Astrocyte of the cerebellum (primary cell): ENCODE data around the gene PTPN14.

Source experiments
- DNase-seq: peaks from one replicate; pipeline ENCODE4 v3.0.0-alpha.2; 2011; ENCODE audit warnings: low read depth
- H3K4me3 ChIP-seq: 2 replicates; pipeline ENCODE4 v1.5.1; 2011; ENCODE audit warnings: mild to moderate bottlenecking, low read depth, low read length, moderate library complexity
- in situ Hi-C: cut with HindIII; loops from 2 replicates; pipeline ENCODE4 v1.10.0; 2017; ENCODE audit warnings: low sequenced_read_pairs
- TF ChIP-seq, protein P1 (sequence below): IDR thresholded peaks from 2 replicates; pipeline ENCODE4 v1.5.1; 2012; ENCODE audit warnings: low read length, low read depth, moderate library complexity, mild to moderate bottlenecking; ENCODE audit errors: missing control alignments

PTPN14 gene

DNA sequence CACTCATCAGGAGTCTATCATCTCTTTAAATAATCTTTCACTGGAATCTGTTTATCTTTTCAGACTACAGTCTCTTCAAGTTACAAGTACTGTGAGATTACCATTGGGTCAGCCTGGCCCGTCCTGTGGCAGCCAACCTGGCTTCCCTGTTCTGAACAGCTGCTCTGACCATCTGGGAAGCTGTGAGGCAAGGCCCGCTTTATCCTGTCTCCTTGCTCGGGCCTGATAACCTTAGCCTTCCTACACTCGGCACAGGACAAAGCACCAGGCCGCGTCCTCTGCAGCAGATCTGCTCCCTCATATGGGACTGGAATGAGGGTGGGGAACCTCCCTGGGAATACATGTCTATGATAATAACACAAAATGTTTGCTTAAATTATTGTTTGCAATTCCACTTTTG is 113.3 kb downstream of the PTPN14 start:
- no peak overlapping the region for H3K4me3 ChIP-seq
- in situ Hi-C loops = loop anchor here (5.0 kb wide), 2 partner anchors 49 to 76 kb away; no protein-coding TSS in a partner anchor
- DNase-seq = no peak
- TF ChIP-seq, protein P1, sequence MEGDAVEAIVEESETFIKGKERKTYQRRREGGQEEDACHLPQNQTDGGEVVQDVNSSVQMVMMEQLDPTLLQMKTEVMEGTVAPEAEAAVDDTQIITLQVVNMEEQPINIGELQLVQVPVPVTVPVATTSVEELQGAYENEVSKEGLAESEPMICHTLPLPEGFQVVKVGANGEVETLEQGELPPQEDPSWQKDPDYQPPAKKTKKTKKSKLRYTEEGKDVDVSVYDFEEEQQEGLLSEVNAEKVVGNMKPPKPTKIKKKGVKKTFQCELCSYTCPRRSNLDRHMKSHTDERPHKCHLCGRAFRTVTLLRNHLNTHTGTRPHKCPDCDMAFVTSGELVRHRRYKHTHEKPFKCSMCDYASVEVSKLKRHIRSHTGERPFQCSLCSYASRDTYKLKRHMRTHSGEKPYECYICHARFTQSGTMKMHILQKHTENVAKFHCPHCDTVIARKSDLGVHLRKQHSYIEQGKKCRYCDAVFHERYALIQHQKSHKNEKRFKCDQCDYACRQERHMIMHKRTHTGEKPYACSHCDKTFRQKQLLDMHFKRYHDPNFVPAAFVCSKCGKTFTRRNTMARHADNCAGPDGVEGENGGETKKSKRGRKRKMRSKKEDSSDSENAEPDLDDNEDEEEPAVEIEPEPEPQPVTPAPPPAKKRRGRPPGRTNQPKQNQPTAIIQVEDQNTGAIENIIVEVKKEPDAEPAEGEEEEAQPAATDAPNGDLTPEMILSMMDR = no peak

DNA sequence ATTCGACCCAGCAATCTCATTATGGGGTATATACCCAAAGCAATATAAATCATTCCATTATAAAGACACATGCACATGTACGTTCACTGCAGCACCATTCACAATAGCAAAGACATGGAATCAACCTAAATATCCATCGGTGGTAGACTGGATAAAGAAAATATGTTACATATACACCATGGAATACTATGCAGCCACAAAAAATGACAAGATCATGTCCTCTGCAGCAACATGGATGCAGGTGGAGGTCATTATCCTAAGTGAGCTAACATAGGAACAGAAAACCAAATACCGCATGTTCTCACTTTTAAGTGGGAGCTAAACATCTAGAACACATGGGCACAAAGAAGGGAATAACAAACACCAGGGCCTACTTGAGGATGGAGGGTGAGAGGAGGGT is 115.5 kb downstream of the PTPN14 start:
- no peak overlapping the region for H3K4me3 ChIP-seq
- in situ Hi-C loops = loop anchor here (5.0 kb wide), 2 partner anchors 51 to 74 kb away; no protein-coding TSS in a partner anchor
- TF ChIP-seq, protein P1 = no peak
- DNase-seq = no peak

DNA sequence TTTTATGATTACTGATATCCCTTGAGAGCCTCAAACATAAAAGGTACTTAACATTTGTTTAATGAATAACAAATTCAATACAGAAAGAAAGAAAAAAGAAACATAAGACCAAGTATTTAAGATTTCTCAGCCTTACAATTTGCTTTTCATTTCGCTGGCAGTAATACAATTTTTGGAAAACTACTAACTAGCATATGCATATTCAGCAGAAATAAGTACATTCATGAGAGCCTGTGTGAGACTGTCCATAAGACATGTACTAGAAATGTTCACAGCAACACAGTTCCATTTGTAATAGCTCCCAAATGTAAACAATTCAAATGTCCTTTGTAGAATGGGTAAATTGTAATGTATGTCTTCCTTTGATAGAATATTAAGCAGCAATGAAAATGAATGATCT is 119.2 kb downstream of the PTPN14 start:
- no peak overlapping the region for H3K4me3 ChIP-seq
- no peak for DNase-seq
- in situ Hi-C loops = no loop called here
- TF ChIP-seq, protein P1 = no peak

DNA sequence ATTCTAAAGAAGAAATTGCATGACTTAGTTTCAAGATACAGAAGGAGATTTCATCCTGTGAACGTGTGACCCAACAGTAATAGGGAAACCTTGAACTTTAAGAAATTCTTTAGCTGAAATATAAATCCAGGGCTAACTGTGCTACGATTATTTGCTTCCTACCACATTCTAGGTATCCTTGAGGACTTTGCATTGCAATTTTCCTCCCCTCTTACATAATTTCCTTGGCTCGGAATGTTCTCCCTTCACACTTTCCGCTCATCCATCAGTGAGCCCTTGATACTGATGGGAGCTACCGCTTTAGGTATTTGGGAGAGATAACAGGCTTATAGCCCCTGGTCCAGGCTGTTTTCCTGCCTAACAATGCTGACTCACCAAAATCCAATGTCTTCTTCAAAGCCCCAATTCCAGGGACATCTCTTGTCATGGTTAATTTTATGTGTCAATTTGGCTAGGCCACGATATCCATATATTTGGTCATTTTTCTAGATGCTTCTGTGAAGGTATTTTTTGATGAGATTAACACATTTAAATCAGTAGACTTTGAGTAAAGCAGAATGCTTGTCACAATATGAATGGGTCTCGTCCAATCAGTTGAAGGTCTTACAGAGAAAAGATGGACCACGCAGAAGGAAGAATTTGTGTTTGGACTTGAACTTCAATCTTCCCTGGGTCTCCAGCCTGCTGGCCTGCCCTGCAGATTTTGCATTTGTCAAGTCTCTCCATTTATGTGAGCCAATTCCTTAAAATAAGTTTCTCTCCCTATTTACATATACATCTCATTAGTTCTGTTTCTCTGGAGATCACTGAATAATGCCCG is 121.2 kb downstream of the PTPN14 start:
- in situ Hi-C loops = no loop called here
- no peak for DNase-seq
- no peak overlapping the region for H3K4me3 ChIP-seq
- TF ChIP-seq, protein P1 = no peak

DNA sequence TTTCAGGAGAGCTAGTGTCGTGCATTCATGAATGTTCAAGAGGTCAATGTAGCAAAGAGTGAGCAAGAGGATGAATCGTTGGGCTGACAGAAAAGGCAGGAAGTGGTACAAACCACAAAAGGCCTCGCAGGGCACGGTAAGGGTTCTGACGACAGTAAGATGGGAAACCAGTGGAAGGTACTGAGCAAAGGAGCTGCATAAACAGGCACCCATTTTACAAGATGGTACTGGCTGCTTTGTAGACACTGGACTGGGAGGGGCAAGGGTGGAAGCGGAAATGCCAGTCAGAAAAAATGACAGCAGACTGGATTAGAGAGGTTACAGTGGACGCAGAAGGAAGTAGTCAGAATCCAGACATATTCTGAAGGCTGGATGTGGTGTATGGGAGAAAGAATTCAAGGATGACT is 123.5 kb downstream of the PTPN14 start:
- TF ChIP-seq, protein P1 = no peak
- H3K4me3 ChIP-seq = no peak overlapping the region
- in situ Hi-C loops = no loop called here
- DNase-seq = peak; percentile 68

DNA sequence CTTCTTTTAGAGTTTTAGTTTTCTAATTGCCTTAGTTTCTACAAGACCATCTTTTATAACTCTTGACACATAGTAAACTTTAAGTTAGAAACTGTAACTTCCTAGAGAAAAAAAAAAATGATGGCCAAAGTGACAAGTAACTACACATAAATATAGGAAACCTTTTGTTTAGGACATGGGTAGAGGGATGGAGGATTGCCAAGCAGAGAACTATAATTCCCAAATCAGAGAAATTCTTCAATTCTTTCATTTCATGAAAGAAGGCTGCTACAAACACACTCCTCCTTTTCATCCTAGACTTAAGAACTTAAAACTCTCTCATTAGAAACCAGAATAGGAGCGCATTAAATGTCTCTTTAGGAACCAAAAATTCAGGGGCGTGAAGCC is 125.0 kb downstream of the PTPN14 start:
- TF ChIP-seq, protein P1 = no peak
- no peak for DNase-seq
- in situ Hi-C loops = no loop called here
- no peak overlapping the region for H3K4me3 ChIP-seq
